GM12891 (cell line): ENCODE results near the gene PPP6R1.
A peak's percentile ranks its signal among the peaks of the same experiment; 100 is the strongest.

ENCODE experiments used
- DNase-seq: peaks from one replicate; pipeline ENCODE4 v3.0.0; 2011; ENCODE audit warnings: low spot score; ENCODE audit not compliant: insufficient read length
- FAIRE-seq: peaks from 2 replicates; lab custom pipeline; 2011; peaks lifted over from hg19 to GRCh38; lab: Jason Lieb, UNC
- PAX5 ChIP-seq: IDR thresholded peaks from 2 replicates; pipeline ENCODE4 v1.6.1; 2011; ENCODE audit warnings: low read length, moderate library complexity, mild to moderate bottlenecking; ENCODE audit not compliant: insufficient read depth, severe bottlenecking
- POLR2A ChIP-seq: IDR thresholded peaks from 2 replicates; pipeline ENCODE4 v1.6.1; 2011; ENCODE audit warnings: low read depth, low read length, control low read depth
- POLR2AphosphoS5 ChIP-seq: IDR thresholded peaks from 2 replicates; pipeline ENCODE4 v1.6.1; 2011; ENCODE audit warnings: low read depth, low read length, control low read depth
- POU2F2 ChIP-seq: IDR thresholded peaks from 2 replicates; pipeline ENCODE4 v1.6.1; 2011; ENCODE audit warnings: low read depth, mild to moderate bottlenecking, control low read depth, low read length, moderate library complexity
- SPI1 ChIP-seq: IDR thresholded peaks from 2 replicates; pipeline ENCODE4 v1.6.1; 2011; ENCODE audit warnings: low read depth, low read length, control low read depth
- TAF1 ChIP-seq: IDR thresholded peaks from 2 replicates; pipeline ENCODE4 v1.6.1; 2011; ENCODE audit warnings: low read depth, low read length, control low read depth

The PPP6R1 gene

GRCh38 chr19:55283548-55284377, 24.9 kb upstream of the PPP6R1 start, which contains the start of gene BRSK1:
BRSK1 (plus strand) TSS chr19:55283997; CDS start chr19:55284443, 446 bp downstream.
- FAIRE-seq (no peak), DNase-seq (no peak)
- no peak for TF ChIP-seq POLR2AphosphoS5
- no peak for TF ChIP-seq SPI1
- TF ChIP-seq PAX5 = no peak
- TF ChIP-seq POU2F2 = no peak
- TF ChIP-seq POLR2A = no peak
- TF ChIP-seq TAF1 = no peak

GRCh38 chr19:55279770-55280643, 21.2 kb upstream of the PPP6R1 start, which contains the start of gene HSPBP1:
HSPBP1 (minus strand) TSS chr19:55280110; CDS start chr19:55279608, 502 bp downstream.
- DNase-seq (peak; percentile 78), FAIRE-seq (peak; percentile 99)
- TF ChIP-seq TAF1 (peak; percentile 89), POLR2A (peak; percentile 71; the same call in 1 of the 2 replicates), POU2F2 (0 out of 2 replicates have a peak, but pooled peaks have one; percentile 48), SPI1 (no peak), PAX5 (peak; percentile 88), POLR2AphosphoS5 (peak; percentile 81)

GRCh38 chr19:55279340-55279739, 20.5 kb upstream of the PPP6R1 start:
- TF ChIP-seq TAF1 (no peak), POLR2A (no peak), POU2F2 (no peak), POLR2AphosphoS5 (no peak)
- FAIRE-seq (no peak), DNase-seq (no peak)

- DNase-seq (no peak), FAIRE-seq (no peak)
- TF ChIP-seq POU2F2 (no peak), TAF1 (no peak), SPI1 (no peak), PAX5 (no peak), POLR2A (no peak), POLR2AphosphoS5 (no peak)
These were observed 19.7 kb upstream of the PPP6R1 start for GRCh38 chr19:55278391-55279135.

- DNase-seq (no peak), FAIRE-seq (no peak)
- no peak for TF ChIP-seq POLR2A
- no peak for TF ChIP-seq SPI1
- TF ChIP-seq PAX5 = no peak
- no peak for TF ChIP-seq POLR2AphosphoS5
- no peak for TF ChIP-seq TAF1
- no peak for TF ChIP-seq POU2F2
These were observed 18.7 kb upstream of the PPP6R1 start for GRCh38 chr19:55277494-55277893.

- TF ChIP-seq SPI1 = no peak
- no peak for TF ChIP-seq PAX5
- TF ChIP-seq POU2F2 = no peak
- no peak for TF ChIP-seq POLR2A
- FAIRE-seq = no peak
- no peak for DNase-seq
These were observed 18.1 kb upstream of the PPP6R1 start for GRCh38 chr19:55276720-55277430.

GRCh38 chr19:55275851-55276719, 17.3 kb upstream of the PPP6R1 start:
- peak; percentile 53 for DNase-seq
- FAIRE-seq = peak; percentile 92
- TF ChIP-seq POLR2AphosphoS5 (no peak), POU2F2 (no peak; the same call in 1 of the 2 replicates), SPI1 (peak; percentile 89)
